ENCODE results near the gene TTLL10. TPM values are rescaled to one million over a fixed set of nuclear protein-coding genes. Genes with fewer than 3 reads are reported as not detected.
"Not testable (repeated sequence)": the region's sequence is repeated elsewhere in the genome, so short reads cannot be mapped to it uniquely, and the experiment has no call there.

The TTLL10 gene
- total RNA-seq, 3 donors from 2014 or later = 0.32 to 4.4 (median 1.8) TPM

DNA sequence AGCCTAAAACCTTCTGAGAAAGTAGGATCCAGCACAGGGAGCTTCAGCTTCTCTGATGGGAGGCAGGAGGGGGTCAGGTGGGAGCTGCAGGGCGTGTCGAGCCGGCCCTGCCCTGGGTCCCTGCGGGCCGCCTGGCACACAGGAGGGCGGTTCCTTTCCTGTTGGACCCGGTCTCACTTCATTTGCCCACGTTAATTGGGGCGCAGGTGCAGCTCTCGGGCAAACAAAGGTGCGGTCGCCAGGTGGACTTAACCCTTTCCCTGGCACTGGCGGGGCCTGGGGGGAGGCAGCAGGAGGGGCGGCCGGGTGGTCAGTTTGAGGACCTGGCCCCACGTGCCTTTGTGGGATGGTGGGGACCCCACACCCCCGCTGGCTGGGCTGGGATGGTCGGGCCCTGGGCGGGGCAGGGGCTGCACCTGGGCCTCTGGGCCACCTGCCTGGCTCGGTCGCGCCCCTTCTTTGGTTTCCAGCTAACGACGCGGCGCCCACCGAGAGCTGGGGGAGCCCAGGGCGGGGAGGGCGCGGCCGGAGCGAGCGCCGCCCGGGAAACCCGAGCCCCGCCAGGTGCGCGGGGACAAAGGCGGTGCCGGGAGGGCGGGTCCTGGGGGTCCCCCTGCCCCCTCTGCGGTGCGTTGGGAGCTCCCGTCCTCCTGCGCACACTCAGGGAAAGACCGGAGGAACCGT is 37.0 kb upstream of the TTLL10 start:
- ATAC-seq = peak; percentile 76
- H3K4me1 ChIP-seq (ENCODE audit: low read depth) = peaks cover 34% of the 10 kb centered on the region
- TF ChIP-seq, protein P1, sequence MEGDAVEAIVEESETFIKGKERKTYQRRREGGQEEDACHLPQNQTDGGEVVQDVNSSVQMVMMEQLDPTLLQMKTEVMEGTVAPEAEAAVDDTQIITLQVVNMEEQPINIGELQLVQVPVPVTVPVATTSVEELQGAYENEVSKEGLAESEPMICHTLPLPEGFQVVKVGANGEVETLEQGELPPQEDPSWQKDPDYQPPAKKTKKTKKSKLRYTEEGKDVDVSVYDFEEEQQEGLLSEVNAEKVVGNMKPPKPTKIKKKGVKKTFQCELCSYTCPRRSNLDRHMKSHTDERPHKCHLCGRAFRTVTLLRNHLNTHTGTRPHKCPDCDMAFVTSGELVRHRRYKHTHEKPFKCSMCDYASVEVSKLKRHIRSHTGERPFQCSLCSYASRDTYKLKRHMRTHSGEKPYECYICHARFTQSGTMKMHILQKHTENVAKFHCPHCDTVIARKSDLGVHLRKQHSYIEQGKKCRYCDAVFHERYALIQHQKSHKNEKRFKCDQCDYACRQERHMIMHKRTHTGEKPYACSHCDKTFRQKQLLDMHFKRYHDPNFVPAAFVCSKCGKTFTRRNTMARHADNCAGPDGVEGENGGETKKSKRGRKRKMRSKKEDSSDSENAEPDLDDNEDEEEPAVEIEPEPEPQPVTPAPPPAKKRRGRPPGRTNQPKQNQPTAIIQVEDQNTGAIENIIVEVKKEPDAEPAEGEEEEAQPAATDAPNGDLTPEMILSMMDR (IDR thresholded peaks at IDR 0.05) = no peak
- H3K4me3 ChIP-seq = no peak overlapping the region
- intact Hi-C loops (cut with DNase I, micrococcal nuclease) = no loop called here
- peak; percentile 91 to 93 (median 91) for DNase-seq
- no peaks in the 10 kb centered on the region for H3K36me3 ChIP-seq (ENCODE audit: low read depth)
- no peaks in the 10 kb centered on the region for H3K9me3 ChIP-seq

DNA sequence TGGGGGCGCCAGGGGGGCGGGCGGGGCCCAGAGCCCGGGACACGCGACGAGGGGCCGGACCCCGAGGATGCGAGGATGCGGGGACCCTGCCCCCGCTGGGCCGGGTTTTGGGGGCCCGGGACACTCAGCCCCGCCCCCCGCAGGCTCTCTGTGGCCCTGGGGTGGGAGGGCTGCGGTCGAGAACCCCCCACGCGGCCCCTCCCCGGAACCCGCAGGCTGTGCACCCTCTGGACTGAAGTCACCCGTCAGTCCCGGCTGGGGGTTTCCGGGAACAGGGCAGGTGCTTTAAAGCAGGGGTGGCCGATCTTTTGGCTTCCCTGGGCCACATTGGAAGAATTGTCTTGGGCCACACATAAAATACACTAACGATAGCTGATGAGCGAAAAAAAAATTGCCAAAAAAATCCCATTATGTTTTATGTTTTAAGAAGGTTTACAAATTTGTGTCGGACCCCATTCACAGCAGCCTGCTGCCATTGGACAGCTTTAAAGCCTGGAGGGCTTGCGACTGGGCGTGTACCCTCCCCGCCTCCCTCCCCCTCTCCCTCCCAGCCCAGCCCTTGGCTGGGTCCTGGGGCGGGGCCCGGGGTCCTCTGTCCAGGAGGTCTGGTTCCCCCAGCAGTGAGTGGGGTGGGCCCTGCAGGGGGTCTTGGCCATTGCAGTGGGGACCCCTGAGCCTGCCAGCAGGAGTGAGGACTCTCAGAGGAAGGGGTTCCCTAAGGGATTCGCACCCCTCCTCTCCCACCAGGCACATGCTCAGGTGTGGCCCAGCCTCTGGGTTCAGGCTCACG is 36.2 kb upstream of the TTLL10 start:
- Histone ChIP-seq H3K4me3 (no peak overlapping the region), H3K36me3 (ENCODE audit: low read depth) (no peaks in the 10 kb centered on the region), H3K9me3 (no peaks in the 10 kb centered on the region), H3K4me1 (ENCODE audit: low read depth) (peaks cover 30% of the 10 kb centered on the region)
- ATAC-seq (peak; percentile 45), DNase-seq (peak; percentile 64 to 89 (median 78))
- TF ChIP-seq, protein P1 (IDR thresholded peaks at IDR 0.05) = no peak
- intact Hi-C loops (cut with DNase I, micrococcal nuclease) = no loop called here

DNA sequence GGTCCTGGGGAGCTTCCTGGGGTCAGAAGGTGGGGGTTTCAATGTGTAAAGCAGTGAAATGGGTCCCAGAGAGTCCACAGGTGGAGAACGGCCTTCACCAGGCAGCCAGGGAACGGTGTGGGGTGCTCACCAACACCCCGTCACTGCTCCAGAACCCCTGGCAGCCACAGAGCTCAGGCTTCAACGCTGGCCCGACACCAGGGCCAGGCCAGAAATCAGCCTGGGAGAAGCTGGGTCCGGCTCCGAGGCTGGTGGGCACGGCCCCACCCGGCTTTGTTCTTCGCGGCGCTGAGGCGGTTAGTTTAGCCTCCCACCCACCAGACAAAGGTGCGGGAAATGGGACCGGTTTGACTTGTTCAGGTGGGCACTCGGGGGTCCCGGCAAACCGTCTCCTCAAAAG is 33.0 kb upstream of the TTLL10 start:
- Histone ChIP-seq H3K36me3 (ENCODE audit: low read depth) (no peaks in the 10 kb centered on the region), H3K4me3 (no peak overlapping the region), H3K9me3 (no peaks in the 10 kb centered on the region), H3K4me1 (ENCODE audit: low read depth) (peaks cover 42% of the 10 kb centered on the region)
- DNase-seq (peak in 1 of 3 donors; percentile 35), ATAC-seq (no peak)
- intact Hi-C loops (cut with DNase I, micrococcal nuclease) = no loop called here
- TF ChIP-seq, protein P1 (IDR thresholded peaks at IDR 0.05) = no peak

DNA sequence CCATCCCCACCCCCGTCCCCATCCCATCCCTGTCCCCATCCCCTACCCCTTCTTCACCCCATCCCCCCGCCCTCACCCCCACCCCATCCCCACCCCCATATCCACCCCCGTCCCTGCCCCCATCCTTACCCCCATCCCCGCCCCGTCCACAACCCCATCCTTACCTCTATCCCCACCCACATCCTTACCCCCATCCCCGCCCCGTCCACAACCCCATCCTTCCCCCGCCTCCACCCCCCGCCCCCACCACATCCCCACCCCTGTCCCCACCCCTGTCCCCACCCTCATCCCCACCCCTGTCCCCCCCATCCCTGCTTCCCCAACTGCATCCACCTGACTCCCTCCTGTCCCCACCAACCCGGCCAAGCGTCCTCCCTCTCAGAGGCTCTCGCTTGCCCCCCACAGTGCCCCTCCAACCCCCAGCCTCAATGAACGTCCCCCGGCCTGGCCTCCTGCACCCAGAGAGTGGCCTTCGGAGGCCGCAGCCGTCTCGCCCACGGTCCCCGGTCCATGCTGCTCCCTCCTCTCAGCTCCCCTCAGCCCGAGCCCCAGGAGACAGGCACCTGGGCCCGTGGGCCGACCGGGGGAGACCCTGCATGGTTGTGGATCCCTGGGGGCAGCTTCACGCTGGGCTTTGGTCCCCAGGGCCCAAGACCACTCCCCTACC is 32.3 kb upstream of the TTLL10 start:
- Histone ChIP-seq H3K4me1 (ENCODE audit: low read depth) (peaks cover 35% of the 10 kb centered on the region), H3K36me3 (ENCODE audit: low read depth) (no peaks in the 10 kb centered on the region), H3K4me3 (no peak overlapping the region), H3K9me3 (no peaks in the 10 kb centered on the region)
- ATAC-seq (no peak), DNase-seq (peak in 1 of 3 donors; percentile 33)
- TF ChIP-seq, protein P1 (IDR thresholded peaks at IDR 0.05) = no peak
- intact Hi-C loops (cut with DNase I, micrococcal nuclease) = no loop called here

DNA sequence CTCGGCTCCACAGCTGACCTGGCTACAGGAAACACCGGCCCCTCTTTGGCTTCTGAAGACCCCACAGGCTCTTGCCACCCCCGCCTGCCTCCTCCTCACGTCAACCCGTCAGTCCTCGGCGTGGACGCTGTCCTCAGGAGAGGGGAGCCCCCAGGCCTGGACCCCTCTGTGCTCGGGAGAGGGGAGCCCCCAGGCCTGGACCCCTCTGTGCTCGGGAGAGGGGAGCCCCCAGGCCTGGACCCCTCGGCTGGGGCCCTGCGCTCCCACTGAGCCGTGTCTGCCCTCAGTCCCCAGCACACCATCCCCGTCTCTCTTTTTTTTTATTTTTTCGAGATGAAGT is 31.8 kb upstream of the TTLL10 start:
- TF ChIP-seq, protein P1 (IDR thresholded peaks at IDR 0.05) = no peak
- ATAC-seq = no peak

DNA sequence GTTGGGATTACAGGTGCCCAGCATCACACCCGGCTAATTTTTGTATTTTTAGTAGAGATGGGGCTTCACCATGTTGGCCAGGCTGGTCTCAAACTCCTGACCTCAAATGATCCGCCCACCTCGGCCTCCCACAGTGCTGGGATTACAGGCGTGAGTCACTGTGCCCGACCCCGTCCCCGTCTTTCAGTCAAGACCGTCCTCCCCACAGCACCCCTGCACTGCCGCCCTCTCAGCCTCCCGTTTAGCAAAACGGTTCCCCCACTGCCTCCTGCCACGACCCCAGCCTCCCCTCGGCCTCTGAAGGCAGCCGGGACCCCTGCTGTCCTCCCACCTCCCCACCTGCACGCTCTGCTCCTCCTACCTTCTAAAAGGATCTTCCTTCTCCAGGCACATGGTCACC is 31.3 kb upstream of the TTLL10 start:
- H3K4me3 ChIP-seq; H3K36me3 ChIP-seq (ENCODE audit: low read depth); DNase-seq; intact Hi-C loops (cut with DNase I, micrococcal nuclease); H3K9me3 ChIP-seq; ATAC-seq: not testable (repeated sequence)
- peaks cover 32% of the 10 kb centered on the region for H3K4me1 ChIP-seq (ENCODE audit: low read depth)

More for the DNA sequence above, 31.8 kb upstream of the TTLL10 start:
- peak in 1 of 3 donors; percentile 32 for DNase-seq
- peaks cover 34% of the 10 kb centered on the region for H3K4me1 ChIP-seq (ENCODE audit: low read depth)
- H3K4me3 ChIP-seq = no peak overlapping the region
- no peaks in the 10 kb centered on the region for H3K9me3 ChIP-seq
- H3K36me3 ChIP-seq (ENCODE audit: low read depth) = no peaks in the 10 kb centered on the region
- intact Hi-C loops (cut with DNase I, micrococcal nuclease) = no loop called here

Data from mucosa of descending colon (tissue), 3 donors.